Nephron progenitor cell (in vitro differentiated cells): ENCODE measurements around the gene NUCB1.
"Not testable (repeated sequence)": the region's sequence is repeated elsewhere in the genome, so short reads cannot be mapped to it uniquely, and the experiment has no call there.

Source experiments
- DNase-seq: peaks from one replicate; pipeline ENCODE4 v3.0.0; 2021
- H3K27ac Mint-ChIP-seq: 2 replicates; pipeline ENCODE4 v1.8.0; 2021; ENCODE audit warnings: mild to moderate bottlenecking, moderate library complexity, mixed read lengths
- H3K27me3 Mint-ChIP-seq: 2 replicates; pipeline ENCODE4 v1.8.0; 2021; ENCODE audit warnings: mild to moderate bottlenecking, low read depth, mixed read lengths; ENCODE audit not compliant: poor library complexity
- H3K36me3 Mint-ChIP-seq: 2 replicates; pipeline ENCODE4 v1.8.0; 2021; ENCODE audit warnings: low read depth, mixed read lengths
- H3K4me1 Mint-ChIP-seq: 2 replicates; pipeline ENCODE4 v1.8.0; 2021; ENCODE audit warnings: mixed read lengths
- H3K4me3 Mint-ChIP-seq: 2 replicates; pipeline ENCODE4 v1.8.0; 2021; ENCODE audit warnings: mild to moderate bottlenecking, moderate library complexity, mixed read lengths
- H3K9me3 Mint-ChIP-seq: 2 replicates; pipeline ENCODE4 v1.8.0; 2021; ENCODE audit warnings: mild to moderate bottlenecking, moderate library complexity, mixed read lengths
- CTCF ChIP-seq: fragments of 200-600 bp; sonication (generic); IDR thresholded peaks from 2 replicates; pipeline ENCODE4 v1.5.0; 2021; ENCODE audit warnings: antibody characterized with exemption

NUCB1 gene

GRCh38 chr19:48872182-48872883 lies 27.8 kb upstream of the NUCB1 start, which contains the start of gene PPP1R15A:
Gene PPP1R15A (plus strand): TSS chr19:48872421. CDS start chr19:48873234, 813 bp downstream.
- Mint-ChIP-seq H3K36me3 (peaks cover 34% of the 10 kb centered on the region), H3K4me1 (peaks cover 67% of the 10 kb centered on the region), H3K27ac (peak within 1 kb of the TSS; percentile 100), H3K4me3 (peak within 1 kb of the TSS; percentile 99), H3K9me3 (no peaks in the 10 kb centered on the region), H3K27me3 (peaks cover 3% of the 10 kb centered on the region)
- TF ChIP-seq CTCF, result no peak
- peak; percentile 99 for DNase-seq

- peaks cover 3% of the 10 kb centered on the region for H3K27me3 Mint-ChIP-seq
- DNase-seq, result peak; percentile 69
- H3K4me3 Mint-ChIP-seq, result peak overlapping the region; percentile 99
- TF ChIP-seq CTCF, result no peak
- peak overlapping the region; percentile 100 for H3K27ac Mint-ChIP-seq
- peaks cover 40% of the 10 kb centered on the region for H3K36me3 Mint-ChIP-seq
- H3K4me1 Mint-ChIP-seq, result peaks cover 64% of the 10 kb centered on the region
- H3K9me3 Mint-ChIP-seq, result no peaks in the 10 kb centered on the region
These were observed 27.1 kb upstream of the NUCB1 start for GRCh38 chr19:48872884-48873475.

GRCh38 chr19:48873476-48874302 lies 26.4 kb upstream of the NUCB1 start:
- Mint-ChIP-seq H3K27ac (peak overlapping the region; percentile 100), H3K36me3 (peaks cover 47% of the 10 kb centered on the region), H3K9me3 (no peaks in the 10 kb centered on the region), H3K4me3 (peak overlapping the region; percentile 99), H3K27me3 (peaks cover 3% of the 10 kb centered on the region), H3K4me1 (peaks cover 59% of the 10 kb centered on the region)
- no peak for DNase-seq
- no peak for TF ChIP-seq CTCF

GRCh38 chr19:48874303-48875135 lies 25.6 kb upstream of the NUCB1 start:
- no peak for DNase-seq
- peaks cover 48% of the 10 kb centered on the region for H3K36me3 Mint-ChIP-seq
- peaks cover 3% of the 10 kb centered on the region for H3K27me3 Mint-ChIP-seq
- peak overlapping the region; percentile 99 for H3K4me3 Mint-ChIP-seq
- no peaks in the 10 kb centered on the region for H3K9me3 Mint-ChIP-seq
- peak overlapping the region; percentile 100 for H3K27ac Mint-ChIP-seq
- no peak for TF ChIP-seq CTCF
- H3K4me1 Mint-ChIP-seq, result peaks cover 53% of the 10 kb centered on the region

GRCh38 chr19:48876043-48876981 lies 23.8 kb upstream of the NUCB1 start:
- H3K27me3 Mint-ChIP-seq, result not testable (repeated sequence)

More at GRCh38 chr19:48876043-48876981, 23.8 kb upstream of the NUCB1 start:
- H3K4me3 Mint-ChIP-seq, result peak overlapping the region; percentile 99
- H3K9me3 Mint-ChIP-seq, DNase-seq: not testable (repeated sequence)
- peaks cover 53% of the 10 kb centered on the region for H3K4me1 Mint-ChIP-seq
- H3K27ac Mint-ChIP-seq, result peak overlapping the region; percentile 78
- H3K36me3 Mint-ChIP-seq, result peaks cover 48% of the 10 kb centered on the region
